ENCODE measurements around the gene CISH.

Gene CISH, protein sequence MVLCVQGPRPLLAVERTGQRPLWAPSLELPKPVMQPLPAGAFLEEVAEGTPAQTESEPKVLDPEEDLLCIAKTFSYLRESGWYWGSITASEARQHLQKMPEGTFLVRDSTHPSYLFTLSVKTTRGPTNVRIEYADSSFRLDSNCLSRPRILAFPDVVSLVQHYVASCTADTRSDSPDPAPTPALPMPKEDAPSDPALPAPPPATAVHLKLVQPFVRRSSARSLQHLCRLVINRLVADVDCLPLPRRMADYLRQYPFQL

GRCh38 chr3:50611464-50612233 lies at the start of gene CISH:
TSS of gene CISH (minus strand) at chr3:50611774. CDS start at chr3:50611650, 124 bp downstream.
- DNase-seq, result peak; percentile 83

- no peak for DNase-seq
These were observed 48.8 kb upstream of the CISH start for GRCh38 chr3:50660386-50660785.

DNA sequence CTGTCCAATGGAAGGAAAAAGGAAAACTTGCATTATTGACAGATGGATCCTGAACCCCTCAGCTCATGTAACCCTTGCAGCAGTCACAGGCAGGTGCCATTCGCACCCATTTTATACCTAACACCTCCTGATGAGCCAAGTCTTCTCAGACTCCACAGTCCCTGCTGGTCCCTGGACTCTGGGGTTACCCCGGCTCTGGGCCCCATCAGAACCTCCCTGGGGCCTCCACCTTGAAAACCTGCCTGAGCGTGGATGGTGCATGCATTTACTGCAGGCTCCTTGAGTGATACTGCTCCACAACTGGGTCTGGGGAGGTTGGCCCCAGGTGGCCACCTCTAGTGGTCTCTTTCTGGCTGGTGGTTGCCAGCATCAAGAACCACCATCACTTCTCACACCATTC lies 47.3 kb upstream of the CISH start:
- no peak for DNase-seq

- DNase-seq, result no peak
These were observed 46.8 kb upstream of the CISH start for GRCh38 chr3:50658416-50658815.

DNA sequence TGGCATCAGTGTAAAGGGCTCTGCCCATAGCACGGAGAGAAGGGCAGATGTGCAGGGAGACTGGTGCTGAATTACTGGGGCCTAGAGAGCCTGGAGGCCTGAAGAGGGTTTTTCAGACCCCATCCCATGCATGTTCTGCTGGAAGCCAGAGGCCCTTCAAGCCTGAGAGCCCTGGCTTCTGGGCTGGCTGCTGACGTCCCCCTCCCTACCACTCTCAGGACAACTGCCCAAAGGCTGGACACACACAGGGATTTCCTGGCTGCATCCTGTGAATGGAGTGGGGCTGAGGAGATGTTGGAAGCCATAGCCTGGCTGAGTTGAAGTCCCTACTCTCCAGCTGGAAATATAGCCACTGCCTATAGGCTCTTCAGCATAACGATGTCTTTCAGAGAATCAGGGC lies 46.2 kb upstream of the CISH start:
- DNase-seq, result no peak

DNA sequence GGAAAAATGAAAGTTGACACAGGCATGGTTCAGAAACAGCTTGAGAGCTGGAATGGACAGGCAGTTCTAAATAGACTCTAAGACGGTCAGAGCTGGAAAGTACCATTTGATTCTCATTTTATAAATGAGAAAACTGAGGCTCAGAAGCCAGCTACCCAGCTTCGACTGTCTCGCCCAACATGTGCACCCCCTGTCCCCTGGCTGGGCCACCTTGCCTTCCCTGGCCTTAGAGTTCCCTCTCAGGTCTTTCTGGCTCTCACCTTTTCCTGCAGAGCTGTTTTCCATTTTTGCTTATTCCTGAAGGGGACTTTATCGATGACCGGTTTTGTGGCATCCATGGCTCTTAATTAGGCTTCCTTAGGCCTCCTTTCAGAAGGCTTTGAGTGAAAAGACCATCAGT lies 45.8 kb upstream of the CISH start:
- no peak for DNase-seq

DNA sequence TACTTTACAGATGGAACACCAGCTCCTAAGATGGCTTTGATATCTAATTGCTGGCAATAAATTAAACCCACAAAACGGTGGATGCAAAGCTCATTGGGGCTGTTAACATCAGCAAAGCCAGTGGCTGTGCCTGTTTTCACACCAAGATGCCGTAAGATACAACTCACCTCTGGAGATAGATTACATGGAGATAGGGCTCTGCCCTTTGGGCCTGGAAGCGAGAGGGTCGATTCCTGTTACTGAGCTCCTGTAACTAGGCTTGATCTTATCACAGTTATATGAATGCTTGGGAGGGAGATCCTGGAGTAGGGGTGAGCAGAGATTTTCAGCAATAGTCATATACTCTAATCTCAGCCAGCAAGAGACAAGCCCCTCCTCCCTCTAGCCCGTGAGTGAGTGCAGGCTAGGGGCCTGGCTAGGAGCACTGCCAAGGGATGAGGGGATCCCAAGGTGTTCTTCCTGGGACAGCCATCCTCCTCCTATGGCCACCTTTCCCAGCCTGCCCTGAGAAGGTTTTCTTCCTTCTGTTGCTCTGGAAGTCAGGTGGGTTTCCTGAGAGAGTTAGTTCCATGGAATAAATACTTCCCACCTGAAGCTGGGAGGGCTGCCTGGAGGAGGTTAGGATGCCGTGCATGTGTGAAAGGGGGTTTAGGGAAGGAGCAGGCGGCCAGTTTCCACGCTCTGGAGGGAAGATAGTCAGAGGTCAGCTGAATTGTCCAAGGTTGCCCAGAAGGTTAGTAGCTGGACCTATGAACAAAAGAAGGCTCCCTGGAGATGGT lies 45.0 kb upstream of the CISH start:
- no peak for DNase-seq

DNA sequence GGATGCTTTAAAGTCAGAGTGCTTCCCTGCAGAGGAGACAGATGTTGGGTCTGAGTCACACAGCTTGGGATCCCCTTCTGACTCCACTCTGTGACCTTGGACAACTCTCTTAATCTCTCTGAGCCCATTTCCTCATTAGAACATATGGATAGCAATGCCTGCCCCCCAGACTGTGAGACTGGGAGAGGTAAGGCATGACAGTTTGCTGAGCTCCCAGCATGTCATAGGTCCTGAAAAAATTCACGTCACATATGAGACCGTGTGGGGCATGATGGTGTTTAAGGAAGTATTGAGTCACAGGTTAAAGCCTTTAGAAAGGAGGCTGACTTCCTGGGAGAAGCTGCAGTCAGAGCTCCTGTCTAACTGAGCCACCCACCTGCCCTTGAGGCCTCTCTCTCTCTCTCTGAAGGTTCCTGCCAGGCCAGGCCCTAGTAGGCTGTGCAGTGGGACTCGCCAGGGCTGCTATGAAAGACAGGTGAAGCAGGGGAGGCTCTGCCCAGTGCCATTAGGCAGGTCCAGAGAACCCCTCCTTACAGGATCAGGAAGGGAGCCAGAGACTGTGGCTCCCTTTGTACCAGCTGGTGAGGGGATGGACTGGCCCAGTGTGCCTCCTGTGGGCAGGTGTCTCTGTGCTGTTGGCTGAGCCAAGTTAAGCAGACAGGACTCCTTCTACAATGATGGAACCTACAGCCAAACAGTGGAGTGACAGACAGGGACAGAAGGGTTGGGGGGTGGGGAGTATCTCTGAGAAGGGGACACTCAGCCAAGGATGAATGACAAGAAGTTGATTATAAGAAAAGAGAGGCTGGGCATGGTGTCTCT lies 43.6 kb upstream of the CISH start:
- DNase-seq, result no peak

DNA sequence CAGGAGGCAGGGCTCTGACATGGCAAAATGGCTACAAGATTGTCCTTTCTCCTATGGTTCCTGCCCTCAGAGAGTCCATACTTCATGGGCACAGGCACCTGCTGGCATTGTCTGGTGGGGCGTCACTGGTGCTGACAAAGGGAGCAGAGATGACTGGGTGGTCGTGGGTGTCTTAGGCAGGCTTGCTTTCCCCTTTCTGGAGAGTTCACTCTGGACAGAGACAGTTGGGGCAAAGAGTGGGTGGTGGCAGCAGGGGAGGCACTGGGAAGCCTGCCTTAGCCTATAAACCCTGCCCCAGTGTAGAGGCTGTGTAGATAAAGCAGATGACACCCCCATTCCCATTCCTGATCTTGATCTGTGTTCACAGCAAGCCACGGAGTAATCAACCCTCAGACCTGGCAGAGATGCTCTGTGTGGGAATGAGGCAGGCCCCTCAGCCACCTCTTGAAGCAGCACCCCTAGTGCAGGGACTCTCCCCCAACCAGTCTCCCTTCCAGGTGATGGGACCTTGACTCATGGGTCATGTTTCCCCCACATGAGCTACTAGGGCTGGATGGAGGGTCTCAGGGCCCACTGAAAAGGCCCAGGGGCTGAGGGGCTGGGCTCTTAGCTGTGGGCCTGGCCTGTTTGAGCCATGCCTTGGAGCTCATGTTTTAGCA lies 42.5 kb upstream of the CISH start:
- DNase-seq, result no peak

DNA sequence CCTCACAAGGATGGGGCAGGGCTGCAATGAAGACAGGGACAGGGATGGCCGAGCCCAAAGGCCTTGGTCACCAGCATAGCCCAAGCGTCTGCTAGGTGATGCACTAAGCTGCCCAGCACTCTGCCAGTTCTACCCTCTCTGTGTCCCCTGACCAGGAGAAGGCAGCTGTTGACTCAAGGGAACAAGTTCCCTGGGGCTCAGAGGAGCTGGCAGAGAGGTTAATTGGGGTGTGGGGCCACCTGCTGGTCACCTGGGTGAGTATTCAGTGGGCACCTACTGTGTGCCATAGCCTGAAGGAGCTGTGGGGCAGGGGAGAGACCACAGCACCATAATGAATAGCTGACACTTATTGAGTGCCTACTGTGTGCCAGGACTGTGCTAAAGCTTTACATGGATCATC lies 41.1 kb upstream of the CISH start:
- DNase-seq, result peak; percentile 39

DNA sequence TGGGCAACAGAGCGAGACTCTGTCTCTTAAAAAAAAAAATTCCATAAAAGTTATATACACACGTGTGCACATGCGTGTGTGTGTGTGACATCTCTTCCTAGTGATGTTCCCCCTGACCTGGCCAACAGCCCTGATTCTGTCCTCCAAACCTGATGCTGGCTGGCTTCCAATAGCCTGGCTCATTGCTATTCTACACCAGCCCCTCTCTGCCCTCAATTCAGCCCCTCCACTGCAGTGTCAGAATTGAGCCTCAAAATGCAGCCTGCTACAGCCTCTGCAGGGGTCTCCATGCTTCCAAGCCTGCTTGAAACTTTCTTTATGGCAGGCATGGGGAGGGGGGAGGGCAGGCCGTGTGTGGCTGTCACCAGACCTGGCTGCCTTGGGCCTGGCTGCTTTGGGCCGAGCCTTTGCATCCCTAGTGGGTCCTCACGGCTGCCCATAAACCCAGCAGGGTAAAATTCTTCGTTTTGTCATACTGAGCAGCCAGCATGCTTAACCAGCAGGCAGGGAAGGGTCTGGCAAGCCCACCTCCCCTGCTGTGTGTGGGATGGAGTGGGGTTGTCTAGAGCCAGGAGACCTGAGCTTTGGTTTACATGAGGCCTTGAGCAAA lies 40.5 kb upstream of the CISH start:
- no peak for DNase-seq

GRCh38 chr3:50651445-50651844 lies 39.9 kb upstream of the CISH start:
- DNase-seq, result no peak

GRCh38 chr3:50650018-50650417 lies 38.4 kb upstream of the CISH start:
- no peak for DNase-seq

- DNase-seq, result no peak
These were observed 37.9 kb upstream of the CISH start for GRCh38 chr3:50649451-50649931.

- no peak for DNase-seq
These were observed 37.4 kb upstream of the CISH start for GRCh38 chr3:50648944-50649343.

- DNase-seq, result no peak
These were observed 36.7 kb upstream of the CISH start for GRCh38 chr3:50648313-50648712.

DNA sequence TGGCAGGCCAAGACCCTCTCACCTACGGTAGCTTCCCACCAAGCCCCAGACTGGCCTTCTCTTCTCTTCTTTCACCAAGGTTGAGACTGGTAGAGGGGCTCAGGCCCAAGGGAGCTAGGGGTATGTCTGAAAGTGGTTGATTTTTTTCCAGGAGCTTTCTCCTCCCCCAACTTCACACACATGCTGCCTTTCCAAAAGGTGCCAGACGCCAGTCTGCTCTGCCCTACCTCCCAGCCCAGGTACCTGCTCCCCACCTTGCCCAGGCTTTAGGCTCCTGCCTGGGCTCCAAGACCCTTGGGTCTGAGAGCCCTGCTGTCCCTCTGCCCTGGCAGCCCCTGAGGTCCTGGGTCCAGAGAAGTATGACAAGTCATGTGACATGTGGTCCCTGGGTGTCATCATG lies 33.8 kb upstream of the CISH start:
- DNase-seq, result no peak

GRCh38 chr3:50644561-50644960 lies 33.0 kb upstream of the CISH start:
- DNase-seq, result no peak

DNA sequence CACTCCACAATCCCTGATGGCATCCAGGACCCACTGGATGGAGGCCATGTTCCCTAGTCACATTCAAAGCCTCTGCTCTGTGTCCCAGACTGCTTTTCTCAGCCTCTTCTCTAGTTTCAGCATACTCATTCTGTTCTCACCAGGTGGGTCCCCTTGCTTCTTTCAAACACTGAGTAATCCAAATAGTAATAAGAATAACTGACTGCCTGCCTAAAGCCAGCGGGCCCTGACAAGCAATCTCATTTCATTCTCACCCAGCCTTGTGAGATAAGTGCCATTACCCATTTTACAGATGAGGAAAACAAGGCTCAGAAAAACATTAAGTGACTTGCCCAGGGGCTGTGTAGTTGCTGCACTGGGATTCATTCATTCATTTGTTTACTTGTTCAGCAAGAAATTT lies 30.8 kb upstream of the CISH start:
- DNase-seq, result no peak

DNA sequence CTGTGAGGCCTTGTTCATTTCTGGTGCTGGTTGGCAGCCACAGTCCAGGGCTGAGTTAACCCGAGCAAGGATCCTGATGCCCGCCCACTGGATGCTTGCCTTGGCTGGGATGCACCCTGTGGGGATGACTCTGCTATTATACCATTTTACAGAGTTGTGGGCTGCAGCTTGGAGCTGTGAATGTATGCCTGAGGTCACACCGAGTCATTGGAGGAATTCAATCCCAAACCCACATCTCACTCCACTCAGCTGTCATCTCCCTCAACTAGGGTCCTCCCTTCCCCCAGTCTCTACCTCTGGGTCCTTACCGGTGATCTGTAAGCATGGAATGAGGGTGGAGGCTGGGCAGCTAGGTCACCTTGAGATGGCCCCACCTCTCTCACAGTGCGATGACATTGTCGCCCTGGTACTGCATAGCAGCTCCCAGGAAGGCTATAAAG lies 27.5 kb upstream of the CISH start:
- DNase-seq, result no peak

- no peak for DNase-seq
These were observed 26.4 kb upstream of the CISH start for GRCh38 chr3:50637945-50638344.

DNA sequence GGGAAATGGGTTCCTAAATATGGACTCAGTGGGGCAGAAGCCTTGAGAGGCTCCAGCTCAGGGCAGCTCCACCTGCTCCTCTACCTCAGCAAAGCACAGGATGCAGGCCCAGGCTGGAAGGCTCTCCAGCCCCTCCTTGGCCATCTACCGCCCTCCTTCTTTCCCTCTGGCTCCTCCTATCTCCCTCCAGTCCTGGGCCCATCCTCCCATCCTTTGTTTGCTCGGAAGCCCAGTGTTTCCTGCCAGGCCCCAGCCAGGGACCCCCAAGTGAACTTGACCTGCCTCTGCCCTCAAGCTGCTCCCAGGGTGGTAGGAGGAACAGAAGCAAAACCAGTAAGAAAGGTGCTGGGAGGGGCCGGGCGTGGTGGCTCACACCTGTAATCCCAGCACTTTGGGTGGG lies 25.4 kb upstream of the CISH start:
- no peak for DNase-seq
